MM.1S (cell line): ENCODE data around the gene CD302.

ENCODE experiments used
- EZH2 ChIP-seq: fragments of 300-600 bp; sonication (generic); optimal IDR thresholded peaks from 2 replicates; pipeline ENCODE3; 2017; ENCODE audit warnings: low read depth, mild to moderate bottlenecking, antibody characterized with exemption, low read length, mixed read lengths
- TF ChIP-seq, protein P1 (sequence below): fragments of 300-600 bp; sonication (generic); IDR thresholded peaks from 2 replicates; pipeline ENCODE4 v1.5.1; 2016; ENCODE audit warnings: antibody characterized with exemption, low read length, mixed read lengths

DNA sequence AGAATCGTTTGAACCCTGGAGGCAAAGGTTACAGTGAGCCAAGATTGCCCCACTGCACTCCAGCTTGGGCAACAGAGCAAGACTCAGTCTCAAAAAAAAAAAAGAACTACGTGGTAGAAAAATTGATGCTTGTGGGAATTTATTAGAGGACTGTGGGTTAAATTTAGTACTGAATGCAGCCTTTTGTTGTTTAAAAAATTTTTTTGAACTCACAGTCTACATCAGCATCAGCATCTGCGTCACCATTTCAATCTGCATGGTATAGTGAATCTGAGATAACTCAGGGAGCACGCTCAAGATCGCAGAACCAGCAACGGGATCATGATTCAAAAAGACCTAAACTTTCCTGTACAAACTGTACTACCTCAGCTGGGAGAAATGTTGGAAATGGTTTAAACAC lies 55.2 kb downstream of the CD302 start:
- TF ChIP-seq, protein P1, sequence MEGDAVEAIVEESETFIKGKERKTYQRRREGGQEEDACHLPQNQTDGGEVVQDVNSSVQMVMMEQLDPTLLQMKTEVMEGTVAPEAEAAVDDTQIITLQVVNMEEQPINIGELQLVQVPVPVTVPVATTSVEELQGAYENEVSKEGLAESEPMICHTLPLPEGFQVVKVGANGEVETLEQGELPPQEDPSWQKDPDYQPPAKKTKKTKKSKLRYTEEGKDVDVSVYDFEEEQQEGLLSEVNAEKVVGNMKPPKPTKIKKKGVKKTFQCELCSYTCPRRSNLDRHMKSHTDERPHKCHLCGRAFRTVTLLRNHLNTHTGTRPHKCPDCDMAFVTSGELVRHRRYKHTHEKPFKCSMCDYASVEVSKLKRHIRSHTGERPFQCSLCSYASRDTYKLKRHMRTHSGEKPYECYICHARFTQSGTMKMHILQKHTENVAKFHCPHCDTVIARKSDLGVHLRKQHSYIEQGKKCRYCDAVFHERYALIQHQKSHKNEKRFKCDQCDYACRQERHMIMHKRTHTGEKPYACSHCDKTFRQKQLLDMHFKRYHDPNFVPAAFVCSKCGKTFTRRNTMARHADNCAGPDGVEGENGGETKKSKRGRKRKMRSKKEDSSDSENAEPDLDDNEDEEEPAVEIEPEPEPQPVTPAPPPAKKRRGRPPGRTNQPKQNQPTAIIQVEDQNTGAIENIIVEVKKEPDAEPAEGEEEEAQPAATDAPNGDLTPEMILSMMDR, result no peak
- no peak for TF ChIP-seq EZH2
